ENCODE data around the gene NPDC1.

- TF ChIP-seq CTCF (conservative IDR thresholded peaks at IDR 0.05) (no peak), EZH2 (IDR thresholded peaks at IDR 0.05; ENCODE audit: low read depth) (no peak)
Observed at GRCh38 chr9:137034039-137034708, 11.8 kb downstream of the NPDC1 start.
